HG03196 (cell line): ENCODE results near the gene ZNF514.
"Not testable (repeated sequence)": the region's sequence is repeated elsewhere in the genome, so short reads cannot be mapped to it uniquely, and the experiment has no call there.

Experiments
- ATAC-seq: cut with Tn5 transposase; IDR thresholded peaks from one replicate; pipeline ENCODE4 v1.9.1; 2021; ENCODE audit not compliant: unreplicated experiment

The ZNF514 gene

GRCh38 chr2:95159690-95160449 is at the start of gene ZNF514:
TSS of gene ZNF514 (minus strand) at chr2:95159848. CDS start at chr2:95153253, 6,595 bp downstream.
- peak; percentile 71 for ATAC-seq

GRCh38 chr2:95208106-95208505 is 48.5 kb upstream of the ZNF514 start:
- no peak for ATAC-seq

GRCh38 chr2:95207111-95207961 is 47.7 kb upstream of the ZNF514 start, which contains the start of gene ZNF892:
TSS of gene ZNF892 (plus strand) at chr2:95207521. CDS start at chr2:95207816, 295 bp downstream.
- peak; percentile 97 for ATAC-seq

GRCh38 chr2:95206096-95206495 is 46.4 kb upstream of the ZNF514 start:
- no peak for ATAC-seq

- no peak for ATAC-seq
These were observed 44.7 kb upstream of the ZNF514 start for GRCh38 chr2:95204396-95204795.

- ATAC-seq, result no peak
These were observed 44.3 kb upstream of the ZNF514 start for GRCh38 chr2:95203911-95204310.

- ATAC-seq, result not testable (repeated sequence)
These were observed 33.3 kb upstream of the ZNF514 start for GRCh38 chr2:95192956-95193355.

GRCh38 chr2:95185973-95186372 is 26.3 kb upstream of the ZNF514 start:
- ATAC-seq, result no peak

- ATAC-seq, result no peak
These were observed 25.5 kb upstream of the ZNF514 start for GRCh38 chr2:95185197-95185596.

GRCh38 chr2:95181774-95182173 is 22.1 kb upstream of the ZNF514 start:
- ATAC-seq, result no peak

GRCh38 chr2:95179451-95179850 is 19.8 kb upstream of the ZNF514 start:
- no peak for ATAC-seq

GRCh38 chr2:95174031-95174542 is 14.4 kb upstream of the ZNF514 start:
- ATAC-seq, result no peak

- no peak for ATAC-seq
These were observed 12.3 kb upstream of the ZNF514 start for GRCh38 chr2:95171902-95172301.

GRCh38 chr2:95166065-95166763 is 6.6 kb upstream of the ZNF514 start:
- peak; percentile 16 for ATAC-seq

- ATAC-seq, result peak; percentile 93
These were observed 5.9 kb upstream of the ZNF514 start, which contains the start of gene ZNF2 for GRCh38 chr2:95165371-95166064. TSS of gene ZNF2 (plus strand) at chr2:95165809. CDS start at chr2:95176227, 10,418 bp downstream.

- peak; percentile 9 for ATAC-seq
These were observed 5.4 kb upstream of the ZNF514 start for GRCh38 chr2:95165030-95165370.

- ATAC-seq, result peak; percentile 30
These were observed 593 bp downstream of the ZNF514 start for GRCh38 chr2:95158891-95159619.

GRCh38 chr2:95158441-95158840 is 1.2 kb downstream of the ZNF514 start:
- no peak for ATAC-seq

GRCh38 chr2:95149397-95149984 is 10.2 kb downstream of the ZNF514 start:
- ATAC-seq, result no peak
